ENCODE data around the gene SLC8A1. TPM values are rescaled to one million over a fixed set of nuclear protein-coding genes. Genes with fewer than 3 reads are reported as not detected.

The SLC8A1 gene
- total RNA-seq, 2 donors from 2014 or later = 4.7 to 6.3 TPM

DNA sequence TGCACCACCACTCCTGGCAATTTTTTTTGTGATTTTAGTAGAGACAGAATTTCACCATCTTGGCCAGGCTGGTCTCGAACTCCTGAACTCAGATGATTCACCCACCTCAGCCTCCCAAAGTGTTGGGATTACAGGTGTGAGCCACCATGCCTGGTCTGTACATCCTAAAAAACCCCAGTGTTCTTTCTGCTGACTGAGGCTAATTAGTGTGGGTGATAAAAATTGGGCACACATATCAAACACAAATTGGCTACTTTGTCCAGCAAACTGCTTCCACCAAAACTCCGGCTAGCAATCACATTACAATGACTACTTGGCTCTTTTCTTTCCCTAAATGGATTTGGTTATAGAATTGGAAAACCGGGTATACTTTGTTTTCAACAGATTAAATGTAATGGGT is 153.9 kb downstream of the SLC8A1 start:
- Histone ChIP-seq H3K4me1 (ENCODE audit: control insufficient read depth, insufficient read depth, low read length) (no peaks in the 10 kb centered on the region), H3K36me3 (ENCODE audit: control insufficient read depth, insufficient read depth, low read length) (no peaks in the 10 kb centered on the region), H3K9me3 (ENCODE audit: control insufficient read depth, low read length) (no peaks in the 10 kb centered on the region), H3K27me3 (ENCODE audit: control insufficient read depth, insufficient read depth, low read length, poor library complexity, severe bottlenecking) (no peaks in the 10 kb centered on the region), H3K9ac (ENCODE audit: extremely low read depth, low read length, poor library complexity, severe bottlenecking) (no peak overlapping the region), H3K27ac (ENCODE audit: low read depth, low read length) (no peak overlapping the region), H3K4me3 (ENCODE audit: low read length) (no peak overlapping the region)
- no peaks in the 10 kb centered on the region for H3K36me3 Mint-ChIP-seq (ENCODE audit: low read depth)
- H3K27me3 Mint-ChIP-seq (ENCODE audit: insufficient read depth) = no peaks in the 10 kb centered on the region
- no peak overlapping the region for H3K27ac Mint-ChIP-seq
- H3K9me3 Mint-ChIP-seq = no peaks in the 10 kb centered on the region
- 67 to 95% methylated on average over 1 to 3 of the region's 3 CpGs for WGBS, 2 experiments (ENCODE audit: insufficient coverage in 1 of 2, insufficient read length in 1 of 2)
- H3K4me3 Mint-ChIP-seq = no peak overlapping the region
- peaks cover 1% of the 10 kb centered on the region for H3K4me1 Mint-ChIP-seq
- no peak for DNase-seq
- TF ChIP-seq, protein P1, sequence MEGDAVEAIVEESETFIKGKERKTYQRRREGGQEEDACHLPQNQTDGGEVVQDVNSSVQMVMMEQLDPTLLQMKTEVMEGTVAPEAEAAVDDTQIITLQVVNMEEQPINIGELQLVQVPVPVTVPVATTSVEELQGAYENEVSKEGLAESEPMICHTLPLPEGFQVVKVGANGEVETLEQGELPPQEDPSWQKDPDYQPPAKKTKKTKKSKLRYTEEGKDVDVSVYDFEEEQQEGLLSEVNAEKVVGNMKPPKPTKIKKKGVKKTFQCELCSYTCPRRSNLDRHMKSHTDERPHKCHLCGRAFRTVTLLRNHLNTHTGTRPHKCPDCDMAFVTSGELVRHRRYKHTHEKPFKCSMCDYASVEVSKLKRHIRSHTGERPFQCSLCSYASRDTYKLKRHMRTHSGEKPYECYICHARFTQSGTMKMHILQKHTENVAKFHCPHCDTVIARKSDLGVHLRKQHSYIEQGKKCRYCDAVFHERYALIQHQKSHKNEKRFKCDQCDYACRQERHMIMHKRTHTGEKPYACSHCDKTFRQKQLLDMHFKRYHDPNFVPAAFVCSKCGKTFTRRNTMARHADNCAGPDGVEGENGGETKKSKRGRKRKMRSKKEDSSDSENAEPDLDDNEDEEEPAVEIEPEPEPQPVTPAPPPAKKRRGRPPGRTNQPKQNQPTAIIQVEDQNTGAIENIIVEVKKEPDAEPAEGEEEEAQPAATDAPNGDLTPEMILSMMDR (conservative IDR thresholded peaks at IDR 0.05) = no peak

- Mint-ChIP-seq H3K27ac (no peak overlapping the region), H3K9me3 (no peaks in the 10 kb centered on the region), H3K4me1 (peaks cover 10% of the 10 kb centered on the region), H3K36me3 (ENCODE audit: low read depth) (no peaks in the 10 kb centered on the region), H3K4me3 (no peak overlapping the region), H3K27me3 (ENCODE audit: insufficient read depth) (no peaks in the 10 kb centered on the region)
- no peaks in the 10 kb centered on the region for H3K27me3 ChIP-seq (ENCODE audit: control insufficient read depth, insufficient read depth, low read length, poor library complexity, severe bottlenecking)
- no peak overlapping the region for H3K27ac ChIP-seq (ENCODE audit: low read depth, low read length)
- no peaks in the 10 kb centered on the region for H3K36me3 ChIP-seq (ENCODE audit: control insufficient read depth, insufficient read depth, low read length)
- no peaks in the 10 kb centered on the region for H3K9me3 ChIP-seq (ENCODE audit: control insufficient read depth, low read length)
- DNase-seq = no peak
- 94% methylated on average over 1 of the region's 1 CpG; no CpG with 5 or more reads in 1 of the 2 experiments for WGBS, 2 experiments (ENCODE audit: insufficient coverage in 1 of 2, insufficient read length in 1 of 2)
- TF ChIP-seq, protein P1 (conservative IDR thresholded peaks at IDR 0.05) = no peak
- H3K4me3 ChIP-seq (ENCODE audit: low read length) = no peak overlapping the region
- no peak overlapping the region for H3K9ac ChIP-seq (ENCODE audit: extremely low read depth, low read length, poor library complexity, severe bottlenecking)
- peaks cover 4% of the 10 kb centered on the region for H3K4me1 ChIP-seq (ENCODE audit: control insufficient read depth, insufficient read depth, low read length)
Measured at GRCh38 chr2:40292291-40292690, 159.6 kb downstream of the SLC8A1 start.

- Histone ChIP-seq H3K27ac (ENCODE audit: low read depth, low read length) (no peak overlapping the region), H3K27me3 (ENCODE audit: control insufficient read depth, insufficient read depth, low read length, poor library complexity, severe bottlenecking) (no peaks in the 10 kb centered on the region), H3K9me3 (ENCODE audit: control insufficient read depth, low read length) (no peaks in the 10 kb centered on the region), H3K4me1 (ENCODE audit: control insufficient read depth, insufficient read depth, low read length) (peaks cover 7% of the 10 kb centered on the region), H3K9ac (ENCODE audit: extremely low read depth, low read length, poor library complexity, severe bottlenecking) (no peak overlapping the region), H3K36me3 (ENCODE audit: control insufficient read depth, insufficient read depth, low read length) (no peaks in the 10 kb centered on the region), H3K4me3 (ENCODE audit: low read length) (no peak overlapping the region)
- WGBS, 2 experiments (ENCODE audit: insufficient coverage in 1 of 2, insufficient read length in 1 of 2) = 94 to 100% methylated on average over 2 to 4 of the region's 7 CpGs
- Mint-ChIP-seq H3K4me1 (peaks cover 23% of the 10 kb centered on the region), H3K9me3 (no peaks in the 10 kb centered on the region), H3K36me3 (ENCODE audit: low read depth) (no peaks in the 10 kb centered on the region), H3K27ac (no peak overlapping the region), H3K27me3 (ENCODE audit: insufficient read depth) (no peaks in the 10 kb centered on the region), H3K4me3 (no peak overlapping the region)
- DNase-seq = no peak
- TF ChIP-seq, protein P1 (conservative IDR thresholded peaks at IDR 0.05) = no peak
Measured at GRCh38 chr2:40289771-40290404, 162.0 kb downstream of the SLC8A1 start.
